Hematopoietic multipotent progenitor cell treated with erythropoietin and hydrocortisone succinate and interleukin-3 and kit ligand, for 17 days (in vitro differentiated cells): ENCODE measurements around the gene PHACTR1.
"Not testable (repeated sequence)": the region's sequence is repeated elsewhere in the genome, so short reads cannot be mapped to it uniquely, and the experiment has no call there.

Experiments
- DNase-seq: peaks from one replicate; pipeline ENCODE4 v3.0.0-alpha.2; 2015; ENCODE audit warnings: low spot score

The PHACTR1 gene

DNA sequence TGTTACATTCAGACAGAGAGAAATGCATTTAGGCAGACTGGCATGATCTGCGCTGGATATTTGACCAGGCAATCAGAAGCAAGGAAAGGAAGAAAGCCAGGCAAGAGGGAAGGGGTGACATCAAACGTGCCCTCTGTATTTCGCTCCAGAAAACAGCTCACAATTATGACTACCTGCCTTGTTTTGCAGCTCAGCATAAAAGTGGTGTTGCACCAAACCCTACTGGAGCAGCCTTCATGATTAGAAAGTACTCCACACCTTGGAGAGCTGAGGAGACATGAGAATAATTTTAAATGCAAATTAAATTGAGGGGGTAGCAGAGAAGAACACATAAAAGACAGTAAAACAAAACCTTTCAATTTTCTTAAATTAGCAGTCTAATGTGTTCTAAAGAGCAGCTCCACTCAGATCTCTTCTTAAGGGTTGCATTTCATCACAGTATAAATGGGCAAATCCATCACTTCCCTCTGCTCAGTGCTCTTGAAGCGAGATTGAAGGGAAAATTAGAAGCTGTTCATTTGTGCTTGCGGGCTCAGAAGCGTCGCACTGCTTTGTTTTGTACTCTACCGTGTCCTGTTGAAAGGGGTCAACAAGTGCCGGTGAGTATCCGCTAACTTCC, at the start of gene PHACTR1:
Gene PHACTR1 (plus strand): TSS at position 470 of the 619 bp plus-strand sequence.
- no peak for DNase-seq

DNA sequence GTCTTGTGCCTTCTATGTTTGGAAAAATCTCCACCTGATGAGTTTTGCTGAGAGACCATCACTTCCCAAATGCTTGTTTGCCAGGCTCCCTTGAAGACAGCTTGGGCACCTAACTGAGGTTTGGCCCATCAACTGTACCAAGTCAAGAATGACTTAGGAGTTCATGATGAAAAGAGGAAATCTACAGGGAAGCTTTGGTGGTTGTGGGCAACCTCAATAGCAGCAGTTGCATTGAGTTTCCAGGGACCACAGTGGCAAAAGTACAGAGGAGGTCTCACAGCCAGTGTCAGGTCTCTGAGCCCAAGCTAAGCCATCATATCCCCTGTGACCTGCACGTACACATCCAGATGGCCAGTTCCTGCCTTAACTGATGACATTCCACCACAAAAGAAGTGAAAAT, 49.7 kb upstream of the PHACTR1 start:
- no peak for DNase-seq

DNA sequence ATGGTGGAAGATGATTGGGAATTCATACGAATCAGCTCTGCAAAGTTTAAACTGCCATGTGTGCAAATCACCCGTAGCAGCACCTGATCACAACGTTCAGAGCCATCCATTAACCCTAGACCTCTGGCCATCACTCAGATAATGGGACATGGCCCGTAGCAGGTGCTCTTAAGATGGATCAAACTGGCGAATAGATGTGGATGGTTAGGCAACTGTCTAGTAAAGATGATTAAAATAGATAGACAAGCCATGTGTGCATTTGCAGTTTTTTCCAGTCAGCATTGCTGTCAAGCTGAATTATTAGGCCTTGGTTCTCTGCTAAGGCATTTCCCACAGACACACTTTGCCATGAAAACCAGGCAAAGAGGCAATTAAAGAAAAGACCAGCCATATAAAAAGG, 40.6 kb upstream of the PHACTR1 start:
- no peak for DNase-seq

DNA sequence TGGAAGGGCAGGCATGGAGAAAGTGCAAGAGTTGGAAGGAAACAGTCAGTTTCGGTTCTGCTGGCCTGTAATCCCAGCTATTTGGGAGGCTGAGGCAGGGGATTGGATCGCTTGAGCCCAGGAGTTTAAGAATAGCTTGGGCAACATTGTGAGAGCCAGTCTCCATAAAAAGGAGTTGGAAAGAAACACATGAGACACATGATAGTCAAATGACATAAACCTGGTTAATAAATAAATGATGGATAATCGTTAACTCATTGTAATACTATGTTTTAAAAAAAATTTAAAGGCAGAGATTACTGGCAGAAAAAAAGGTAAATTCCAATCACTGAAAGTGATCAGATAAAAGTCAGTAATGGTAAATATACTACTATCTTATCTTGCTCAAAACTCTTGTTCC, 37.2 kb upstream of the PHACTR1 start:
- no peak for DNase-seq

DNA sequence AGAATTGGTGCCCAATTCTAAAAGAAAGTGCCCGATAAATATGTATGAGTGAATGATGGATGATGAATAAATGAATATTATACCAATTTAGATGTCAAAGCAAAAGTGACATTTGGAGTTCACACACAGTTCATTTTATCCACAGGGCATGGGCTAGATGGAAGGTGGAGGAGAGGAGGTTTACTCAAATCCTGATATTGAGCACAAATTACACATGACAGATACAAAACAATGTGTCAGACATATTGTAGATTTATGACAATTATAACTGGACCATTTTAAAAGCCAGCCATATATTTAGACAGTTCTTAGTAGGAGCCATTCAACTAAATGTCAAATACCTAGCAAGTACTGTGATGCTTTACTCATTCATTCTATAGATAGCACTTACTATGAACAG, 23.4 kb upstream of the PHACTR1 start:
- DNase-seq, result no peak

DNA sequence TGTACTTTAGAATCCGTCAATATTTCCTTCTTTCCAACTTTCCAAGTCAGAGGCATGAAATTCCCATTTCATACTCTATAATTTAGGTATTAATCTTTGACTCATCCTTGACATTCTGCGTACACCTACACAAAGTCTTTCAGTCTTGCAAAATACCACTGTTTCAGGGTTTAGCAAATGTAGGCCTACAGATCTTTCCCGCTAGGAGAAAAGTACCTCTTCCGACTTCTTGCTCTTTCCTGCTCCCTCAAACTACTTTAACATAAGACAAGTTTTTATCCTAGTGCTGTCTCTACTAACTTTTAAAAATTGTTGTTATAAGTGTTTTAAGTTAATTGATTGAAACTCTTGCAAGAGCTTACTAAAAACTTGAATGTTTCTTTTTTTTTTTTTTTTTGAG, 18.3 kb upstream of the PHACTR1 start:
- DNase-seq, result no peak

DNA sequence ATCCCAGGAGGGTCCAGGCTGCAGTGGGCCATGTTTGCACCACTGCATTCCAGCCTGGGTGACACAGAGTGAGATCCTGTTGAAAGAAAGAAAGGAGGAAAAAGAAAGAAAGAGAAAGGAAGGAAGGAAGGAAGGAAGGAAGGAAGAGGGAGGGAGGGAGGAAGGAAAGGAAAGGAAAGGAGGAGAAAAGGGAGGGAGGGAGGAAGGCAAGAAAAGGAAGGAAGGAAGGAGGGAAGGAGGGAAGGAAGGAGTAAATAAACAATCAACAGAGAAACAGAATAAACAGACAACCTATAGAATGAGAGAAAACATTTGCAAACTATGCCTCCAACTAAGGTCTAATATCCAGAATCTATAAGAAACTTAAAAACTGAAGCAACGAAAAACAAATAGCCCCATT, 11.6 kb upstream of the PHACTR1 start:
- DNase-seq, result no peak

DNA sequence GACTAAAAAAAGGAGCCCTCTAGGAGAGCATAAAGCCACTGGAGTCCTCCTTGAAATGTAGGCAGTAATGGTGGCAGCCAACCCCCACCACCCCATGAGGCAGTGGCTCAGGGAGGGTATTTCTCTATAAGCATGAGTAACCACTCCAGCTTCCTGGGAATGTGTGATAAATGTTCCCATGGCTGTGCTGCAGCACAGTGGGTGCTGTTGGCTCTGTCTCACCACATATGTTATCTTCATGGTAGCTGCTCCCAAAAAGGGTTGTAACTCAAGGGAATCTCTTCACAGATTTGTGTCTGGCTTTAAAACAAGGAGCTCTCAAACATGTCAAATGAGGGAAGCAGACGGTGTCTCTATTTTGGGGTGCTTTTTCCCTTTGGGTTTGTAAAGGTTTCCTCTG, 7.5 kb upstream of the PHACTR1 start:
- DNase-seq, result no peak

DNA sequence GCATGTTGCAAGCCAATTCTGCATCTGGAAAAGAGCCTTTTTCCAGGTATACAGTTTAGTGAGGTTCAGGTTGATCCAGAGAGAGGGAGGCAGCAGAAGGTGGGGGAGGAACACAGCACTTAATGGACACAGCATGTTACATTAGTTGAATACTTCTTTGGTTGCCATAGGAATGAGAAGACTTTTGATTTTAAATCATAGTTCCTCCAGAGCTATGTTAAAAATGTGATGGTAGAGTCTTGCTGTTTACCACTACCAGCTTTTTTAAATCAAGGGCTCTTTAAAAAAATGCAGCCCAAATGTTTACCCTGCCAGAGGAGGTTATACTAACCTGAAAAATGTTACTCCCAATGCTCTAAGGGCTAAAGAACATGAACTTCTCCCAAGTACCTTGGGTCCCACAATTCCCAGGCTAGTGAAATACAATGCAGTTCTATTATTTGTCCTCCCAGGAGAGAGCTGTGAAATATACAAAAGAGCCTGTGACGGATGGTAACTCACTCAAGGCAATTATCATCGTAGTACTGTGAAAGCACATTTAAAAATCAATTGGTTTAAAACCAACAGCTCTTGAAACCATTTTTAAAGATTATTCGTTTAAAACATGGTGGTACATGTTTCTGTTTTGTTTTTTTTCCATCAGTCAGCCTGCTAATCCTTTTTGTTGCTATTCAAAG, 6.9 kb upstream of the PHACTR1 start:
- DNase-seq, result no peak

DNA sequence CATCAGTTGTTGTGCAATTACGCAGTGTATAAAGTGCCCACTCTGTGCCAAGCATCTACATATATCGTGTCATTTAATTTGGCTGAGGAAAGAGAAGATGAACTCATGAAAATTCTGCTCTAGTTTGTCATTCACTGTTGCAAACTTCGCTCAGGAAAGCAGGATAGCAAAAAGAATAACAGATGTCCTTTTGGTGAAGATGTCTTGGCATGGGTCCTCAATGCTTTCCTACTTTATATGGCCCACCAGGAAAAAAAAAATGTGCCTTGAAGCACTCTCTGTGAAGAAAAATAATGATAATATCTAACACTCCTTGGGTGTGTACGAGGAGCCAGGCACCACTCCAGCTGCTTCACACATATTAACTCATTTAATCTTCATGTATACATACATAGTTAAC, 5.6 kb upstream of the PHACTR1 start:
- no peak for DNase-seq

DNA sequence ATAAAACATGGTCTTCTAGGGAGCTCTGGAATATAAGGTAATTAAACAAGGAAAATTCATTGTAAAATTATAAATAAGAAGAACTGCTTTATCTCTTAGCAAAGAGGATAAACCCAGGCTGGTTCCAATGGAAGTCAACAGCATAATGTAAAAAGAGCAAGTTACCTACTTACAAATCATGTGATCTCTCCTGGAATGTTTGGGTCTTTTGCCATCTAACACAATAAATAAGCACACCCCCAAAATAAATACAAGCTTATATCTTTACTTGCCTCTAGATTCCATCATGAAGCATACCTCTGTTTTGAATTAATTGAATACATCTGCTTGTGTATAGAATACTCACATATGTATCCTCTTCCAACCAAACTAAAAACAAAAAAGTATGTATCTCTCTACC, 2.5 kb upstream of the PHACTR1 start:
- no peak for DNase-seq

DNA sequence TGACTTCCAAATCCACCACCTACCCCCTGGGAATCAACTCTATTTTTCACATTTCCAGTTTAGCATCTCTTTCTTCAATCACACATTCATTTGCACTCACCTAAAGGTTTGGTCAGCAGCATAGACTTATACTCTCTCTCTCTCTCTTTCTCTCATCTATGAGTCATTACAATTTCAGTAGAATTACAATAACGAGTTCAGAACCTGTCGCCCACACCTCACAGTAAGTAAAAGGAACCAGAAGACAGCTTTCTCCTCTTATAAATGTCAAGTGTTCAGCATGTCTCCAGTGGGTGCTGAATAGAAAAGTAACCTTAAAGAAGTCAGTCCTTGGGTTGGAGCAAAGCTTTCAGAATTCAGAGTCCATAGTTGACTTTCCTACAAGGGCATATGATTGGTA, 1.1 kb upstream of the PHACTR1 start:
- DNase-seq, result no peak

DNA sequence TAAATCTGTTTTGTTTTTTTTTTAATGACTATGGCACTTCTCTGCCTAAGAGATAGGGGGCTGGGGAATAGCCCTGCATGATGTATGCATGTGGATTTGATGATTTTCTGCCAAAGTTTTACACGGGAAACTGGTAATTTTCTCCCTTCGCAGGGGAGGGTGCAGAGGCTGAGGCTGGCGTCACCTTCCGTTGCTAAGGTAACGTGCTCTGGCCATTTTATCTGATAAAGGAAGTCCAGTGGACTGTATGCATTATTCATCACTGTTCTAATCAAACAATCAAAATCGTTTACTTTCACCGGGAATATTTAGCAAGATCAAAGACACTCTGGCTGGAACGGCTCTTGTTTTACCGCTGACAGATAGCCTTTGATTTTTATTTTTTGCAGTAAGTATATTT, 789 bp downstream of the PHACTR1 start:
- DNase-seq, result no peak

DNA sequence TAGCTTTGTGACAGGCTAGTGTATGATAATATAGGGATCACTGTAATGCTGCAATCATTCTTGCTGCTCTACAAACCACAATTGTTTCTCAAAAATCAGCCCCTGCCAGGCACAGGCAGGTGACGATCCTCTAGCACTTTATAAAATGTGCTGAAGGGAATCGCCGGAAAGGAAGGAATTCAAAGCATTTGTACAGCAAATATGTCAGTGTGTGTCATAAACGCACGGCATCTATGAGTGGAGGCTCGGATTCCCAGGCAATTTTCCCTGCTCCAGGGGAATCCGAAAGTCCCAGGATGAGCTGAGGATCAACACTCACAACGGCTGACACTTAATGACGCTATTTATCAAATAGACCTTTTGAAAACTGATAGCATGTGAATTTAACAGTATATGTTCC, 1.4 kb downstream of the PHACTR1 start:
- DNase-seq, result no peak

DNA sequence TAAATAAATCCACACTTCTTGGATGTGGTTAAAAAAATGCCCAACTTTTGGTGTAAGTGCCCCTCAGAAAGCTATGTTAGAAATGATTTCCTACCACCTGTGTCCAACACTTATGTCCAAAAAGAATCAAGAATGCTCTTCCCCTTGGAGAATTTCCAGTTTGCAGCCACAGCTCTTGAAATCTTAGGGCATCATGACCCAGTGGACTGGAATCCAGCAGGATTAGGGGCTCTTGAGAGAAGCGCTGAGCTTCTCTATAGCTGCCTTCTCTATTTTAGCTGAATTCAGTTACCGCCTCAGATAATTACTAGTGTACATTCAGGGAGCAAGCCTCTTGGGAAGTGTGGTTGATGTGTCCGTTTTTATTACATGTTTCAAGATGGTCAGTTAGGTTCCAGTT, 2.5 kb downstream of the PHACTR1 start:
- DNase-seq, result no peak

DNA sequence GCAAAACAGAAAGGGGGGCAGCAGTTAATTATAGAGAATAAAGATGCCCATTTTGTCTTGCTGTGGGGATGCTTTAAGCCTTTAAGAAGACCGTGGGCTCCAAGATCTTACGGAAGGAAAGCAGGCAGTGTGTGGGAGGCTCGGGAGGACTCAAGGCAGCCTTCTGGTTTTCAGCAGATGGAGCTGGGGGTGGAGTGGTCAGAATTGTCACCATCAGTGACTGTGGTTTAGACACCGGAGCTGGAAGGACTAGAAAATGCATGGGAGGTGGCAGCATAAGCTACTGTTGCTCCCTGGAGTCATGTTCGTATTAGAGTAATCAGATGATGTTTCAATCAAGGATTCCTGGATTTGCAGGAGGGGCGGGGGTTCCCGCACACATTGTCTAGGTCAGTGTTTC, 3.7 kb downstream of the PHACTR1 start:
- no peak for DNase-seq

DNA sequence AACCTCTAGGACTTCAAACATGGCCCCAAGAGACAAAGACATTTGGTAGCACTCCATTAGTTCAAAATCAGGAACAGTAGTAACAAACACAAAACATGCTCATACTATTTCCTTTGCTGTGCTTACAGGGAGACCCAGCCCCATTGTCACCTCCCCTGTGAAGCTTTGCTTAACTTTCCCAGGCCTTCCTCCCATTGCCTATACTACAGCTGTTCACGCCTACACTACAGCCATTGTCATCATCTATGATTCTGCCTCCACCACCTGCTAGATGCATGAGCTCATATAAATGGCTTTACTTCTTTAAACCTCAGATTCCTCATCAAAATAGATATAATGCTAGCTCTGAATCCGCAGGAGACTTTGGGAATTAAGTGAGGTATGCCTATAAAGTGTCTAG, 8.7 kb downstream of the PHACTR1 start:
- DNase-seq, result no peak

DNA sequence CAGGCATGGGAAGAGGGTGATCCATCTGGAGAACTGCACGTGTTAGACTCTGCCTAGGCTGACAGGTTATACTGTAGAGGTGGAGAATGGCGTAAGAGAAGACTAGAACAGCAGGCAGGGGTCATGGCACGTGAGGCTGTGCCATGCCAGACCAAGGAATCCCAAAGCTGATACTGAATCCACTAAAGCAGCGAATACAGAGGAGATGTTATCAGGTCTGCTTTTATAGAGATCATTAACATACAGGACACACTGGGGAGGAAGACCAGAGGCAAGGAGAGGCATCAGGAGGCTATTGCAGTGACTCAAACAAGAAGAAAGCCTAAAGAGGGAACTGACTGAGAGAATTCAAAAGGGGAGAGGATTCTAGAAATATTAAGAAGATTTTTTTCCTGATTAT, 12.9 kb downstream of the PHACTR1 start:
- no peak for DNase-seq

DNA sequence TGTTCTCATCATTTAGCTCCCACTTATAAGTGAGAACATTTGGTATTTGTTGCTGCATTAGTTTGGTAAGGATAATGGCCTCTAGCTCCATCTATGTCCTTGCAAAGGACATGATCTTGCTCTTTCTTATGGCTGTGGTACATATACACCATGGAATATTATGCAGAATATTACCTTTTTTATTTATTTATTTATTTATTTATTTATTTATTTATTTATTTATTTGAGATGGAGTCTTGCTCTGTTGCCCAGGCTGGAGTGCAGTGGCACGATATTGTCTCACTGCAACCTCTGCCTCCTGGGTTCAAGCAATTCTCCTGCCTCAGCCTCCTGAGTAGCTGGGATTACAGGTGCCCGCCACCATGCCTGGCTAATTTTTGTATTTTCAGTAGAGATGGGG, 14.2 kb downstream of the PHACTR1 start:
- DNase-seq, result not testable (repeated sequence)

DNA sequence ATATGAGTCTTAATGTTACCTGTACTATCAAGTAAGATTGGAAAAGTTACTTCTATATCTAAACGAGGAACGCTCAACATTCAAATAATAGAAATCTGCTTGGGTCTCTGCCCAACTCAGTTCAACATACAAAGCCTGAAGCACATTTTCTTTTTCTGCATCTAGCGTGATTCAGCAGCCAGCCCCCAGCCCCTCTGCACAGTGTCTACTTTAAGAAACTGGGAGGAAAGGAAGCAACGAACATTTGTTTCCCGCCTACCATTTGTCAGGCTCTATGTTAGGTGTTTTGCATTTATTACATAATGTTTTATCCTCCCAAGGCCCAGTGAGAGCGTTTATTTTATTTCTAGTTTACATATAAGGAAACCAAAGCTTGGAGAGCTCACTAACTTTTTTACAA, 17.3 kb downstream of the PHACTR1 start:
- no peak for DNase-seq

DNA sequence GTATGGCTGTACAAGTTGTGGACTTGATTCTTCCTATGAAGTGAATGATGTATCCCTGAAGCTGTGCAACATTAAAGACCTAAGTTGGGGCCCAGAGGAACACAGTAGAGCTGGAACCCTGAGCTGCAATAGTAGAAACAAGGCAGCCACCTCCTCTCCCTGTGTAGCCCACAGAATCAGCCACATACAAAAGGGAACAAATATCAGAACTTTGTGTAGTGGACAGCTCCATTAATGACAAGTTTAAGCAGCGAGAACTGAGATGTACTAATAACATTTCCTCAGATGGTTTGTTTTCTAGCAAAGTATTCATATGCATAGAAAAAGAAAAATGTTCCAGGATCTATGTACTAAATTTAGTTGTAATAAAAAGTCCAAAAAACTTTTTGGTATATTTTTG, 19.2 kb downstream of the PHACTR1 start:
- no peak for DNase-seq

DNA sequence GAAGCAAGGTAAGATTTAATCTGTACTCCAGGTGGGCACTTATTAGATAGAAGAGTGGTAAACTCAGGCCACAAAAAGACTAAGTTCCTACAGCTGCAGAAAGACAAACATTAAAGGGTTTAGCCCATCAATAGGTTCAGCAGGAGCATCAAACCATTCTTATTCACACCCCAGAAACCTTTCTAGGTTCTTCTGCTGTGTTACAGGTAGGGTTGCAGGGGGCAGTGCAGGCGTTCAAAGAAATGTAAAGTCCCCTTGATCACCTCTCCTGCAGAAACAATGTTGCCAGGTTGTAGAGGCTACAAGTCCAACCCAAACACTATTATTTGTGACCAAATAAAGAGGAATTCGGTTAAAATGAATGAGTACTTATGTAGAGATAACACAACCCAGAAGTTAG, 31.8 kb downstream of the PHACTR1 start:
- no peak for DNase-seq

DNA sequence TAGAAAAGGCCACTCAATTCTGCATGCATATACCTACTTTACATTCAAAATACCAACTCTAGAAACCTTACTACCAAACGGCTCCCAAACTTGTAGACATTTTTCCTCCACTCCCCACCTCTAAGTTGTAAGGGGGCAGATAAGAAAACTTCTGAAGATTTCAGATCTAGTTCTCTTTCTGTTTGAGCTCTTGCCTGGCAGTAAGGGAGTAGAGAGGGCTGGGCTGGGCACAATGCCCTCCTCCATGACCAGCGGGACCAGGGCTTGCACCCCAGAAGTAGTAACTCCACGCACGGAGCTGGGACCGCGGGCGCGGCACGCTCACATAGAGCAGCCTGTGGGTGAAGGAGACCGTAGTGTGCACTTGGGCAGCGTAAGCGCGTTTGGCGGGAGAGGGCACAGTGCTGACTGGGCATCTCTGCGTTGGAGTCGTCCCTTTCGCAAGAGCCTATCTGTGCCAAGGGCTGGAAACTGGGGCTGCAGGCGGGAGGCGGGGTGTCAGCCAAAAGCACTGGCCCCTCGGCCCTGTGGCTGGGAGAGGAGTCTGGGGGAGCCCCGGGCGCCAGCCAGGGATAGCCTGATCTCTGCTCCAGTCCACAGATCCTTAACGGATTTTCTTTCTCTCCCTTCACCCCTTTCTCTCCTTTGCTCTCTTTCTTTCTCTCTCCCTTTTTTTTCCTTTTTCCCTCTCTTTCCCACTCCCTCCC, 32.4 kb downstream of the PHACTR1 start:
- DNase-seq, result no peak
